LNCaP clone FGC (cell line): ENCODE data around the gene S1PR3.

Source experiments
- DNase-seq: peaks from one replicate; pipeline ENCODE4 v3.0.0-alpha.2; 2011; ENCODE audit warnings: low read depth
- H3K4me3 ChIP-seq: 2 replicates; pipeline ENCODE4 v1.5.1; 2011; ENCODE audit warnings: mild to moderate bottlenecking, low read depth, low read length, control low read depth
- CTCF ChIP-seq: IDR thresholded peaks from 2 replicates; pipeline ENCODE4 v1.5.1; 2012; ENCODE audit warnings: mild to moderate bottlenecking; ENCODE audit not compliant: control insufficient read depth, insufficient read depth; ENCODE audit errors: extremely low read depth

The S1PR3 gene

GRCh38 chr9:88954066-88954465 lies 37.2 kb upstream of the S1PR3 start:
- no peak for TF ChIP-seq CTCF
- no peak overlapping the region for H3K4me3 ChIP-seq
- DNase-seq = no peak

- no peak for DNase-seq
- no peak for TF ChIP-seq CTCF
- no peak overlapping the region for H3K4me3 ChIP-seq
Measured at GRCh38 chr9:88957526-88957925, 33.7 kb upstream of the S1PR3 start.

DNA sequence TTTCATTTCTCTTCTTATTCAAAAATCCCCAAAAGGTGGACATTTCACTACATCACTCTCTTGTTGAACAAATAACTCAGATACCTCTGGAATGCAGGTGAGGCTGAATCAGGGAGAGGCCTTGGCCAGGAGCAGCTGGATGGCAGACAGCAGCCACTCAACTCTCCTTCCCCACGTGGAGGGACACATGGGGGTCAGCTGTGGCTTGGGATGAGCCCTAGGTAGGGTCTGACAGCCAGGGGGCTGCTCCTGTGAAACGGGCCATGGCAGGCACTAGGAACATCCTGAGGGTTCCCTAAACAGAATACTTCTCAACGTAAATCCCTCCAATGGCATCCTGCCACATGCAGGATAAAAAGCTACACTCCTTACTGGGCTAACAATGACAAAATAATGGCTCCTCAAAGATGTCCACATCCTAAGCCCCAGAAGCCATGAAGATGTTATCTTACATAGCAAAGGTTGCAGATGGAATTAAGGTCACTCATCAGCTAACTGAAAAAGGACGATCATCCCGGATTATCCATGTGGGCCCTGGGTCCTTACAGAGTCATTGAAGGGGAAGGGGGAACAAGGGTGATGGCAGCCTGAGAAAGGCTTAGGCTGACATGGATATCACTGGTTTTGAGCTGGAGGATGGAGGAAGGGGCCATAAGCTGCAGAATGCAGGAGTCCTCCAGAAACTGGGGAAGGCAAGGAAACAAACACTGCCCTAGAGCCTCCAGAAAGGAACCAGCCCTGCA lies 31.4 kb upstream of the S1PR3 start:
- H3K4me3 ChIP-seq = no peak overlapping the region
- DNase-seq = no peak
- no peak for TF ChIP-seq CTCF

DNA sequence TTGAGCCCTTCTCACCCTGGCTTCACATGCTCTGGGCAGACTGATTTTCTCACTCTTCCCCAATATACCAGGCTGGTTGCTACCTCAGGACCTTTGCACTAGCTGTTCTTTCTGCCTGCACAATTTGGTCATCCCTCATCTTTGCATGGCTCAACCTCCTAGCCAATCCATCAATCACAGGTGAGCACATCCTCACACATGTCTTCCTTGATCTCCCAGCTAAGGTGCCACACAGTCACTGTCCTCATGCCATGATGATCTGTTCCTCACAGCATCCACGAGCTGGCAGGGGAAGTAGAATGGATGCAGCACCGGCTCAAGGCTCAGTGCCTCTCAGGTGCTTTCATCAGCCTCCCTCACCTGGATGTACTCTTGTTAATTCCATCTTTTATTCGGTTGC lies 30.6 kb upstream of the S1PR3 start:
- no peak for DNase-seq
- no peak overlapping the region for H3K4me3 ChIP-seq
- no peak for TF ChIP-seq CTCF

DNA sequence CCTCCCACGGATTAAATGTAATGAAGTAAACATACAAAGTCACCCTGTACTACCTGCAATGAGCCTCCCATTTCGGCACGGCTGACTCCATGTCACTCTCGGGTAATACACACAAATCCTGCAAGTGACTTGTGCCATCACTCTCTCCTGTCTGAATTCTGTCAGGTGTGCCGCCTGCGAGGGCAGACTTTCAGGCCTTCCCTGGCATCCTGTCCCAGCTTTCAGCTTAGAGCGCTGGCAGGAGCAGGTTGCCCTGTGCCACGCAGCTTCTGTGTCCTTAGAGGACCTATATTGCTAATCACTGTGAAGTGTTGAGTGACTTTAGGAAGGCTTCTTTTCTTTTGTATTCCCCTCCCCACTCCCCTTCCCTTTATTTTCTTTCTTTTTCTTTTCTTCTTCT lies 25.8 kb upstream of the S1PR3 start:
- DNase-seq = no peak
- TF ChIP-seq CTCF = no peak
- no peak overlapping the region for H3K4me3 ChIP-seq

DNA sequence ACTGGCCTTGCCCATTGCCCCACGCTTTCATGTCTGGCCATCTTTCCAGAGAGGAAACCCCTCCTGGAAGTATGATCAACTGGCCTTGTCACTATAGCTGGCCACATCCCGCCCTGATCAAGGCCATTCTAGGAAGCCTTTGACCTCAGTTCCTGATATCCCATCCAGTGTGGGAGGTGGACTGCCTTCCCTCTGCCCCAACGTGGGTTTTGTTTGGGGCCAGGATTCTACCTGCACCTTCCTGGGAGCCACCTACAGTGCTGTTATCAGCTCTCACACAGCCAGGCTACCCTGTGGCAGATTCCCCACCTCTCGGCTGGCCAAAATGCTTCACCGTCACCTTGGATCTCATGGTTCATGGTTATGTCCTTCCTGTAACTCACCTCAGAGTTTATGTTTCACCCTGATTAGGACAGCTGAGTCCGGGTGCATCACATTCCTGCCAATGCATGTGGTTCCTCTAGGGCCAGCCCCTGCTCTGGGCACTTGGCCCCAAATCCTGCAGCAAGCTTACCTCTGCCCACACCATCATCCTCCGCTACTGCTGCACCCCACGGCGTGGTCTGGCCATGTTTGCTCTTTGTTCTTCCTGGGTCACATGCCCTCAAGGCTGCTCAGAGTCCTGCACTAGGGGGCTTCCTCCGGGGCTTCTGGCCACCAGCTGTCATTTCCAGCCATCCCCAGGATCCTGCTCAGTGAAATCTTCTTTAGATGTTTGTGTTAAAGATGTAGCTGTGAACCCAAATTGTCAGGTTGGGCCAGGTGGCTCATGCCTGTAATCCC lies 24.2 kb upstream of the S1PR3 start:
- DNase-seq = no peak
- TF ChIP-seq CTCF = no peak
- H3K4me3 ChIP-seq = no peak overlapping the region
